GM12878 (cell line): ENCODE measurements around the gene ANO10. TPM values are rescaled to one million over a fixed set of nuclear protein-coding genes. Genes with fewer than 3 reads are reported as not detected.

Experiments
- ATAC-seq: fragments of 200-7000 bp; cut with Tn5 transposase; 3 replicates; pipeline ENCODE4 v1.9.1; 2020; ENCODE audit warnings: mild to moderate bottlenecking, moderate library complexity
- BruUV-seq: library from RNA; stranded (reverse); fragments of 400-500 nt; replicated peaks from 2 replicates; lab custom pipeline; 2021; lab: Mats Ljungman, UMichigan
- CTCF ChIA-PET: fragments of 300-600 bp; sonication (Branson Sonifier 250); formaldehyde crosslinking; extraction: SDS; loops from one replicate; lab custom pipeline; 2021; ENCODE audit warnings: inconsistent platforms; lab: Yijun Ruan, JAX
- POLR2A ChIA-PET: fragments of 350-600 bp; formaldehyde crosslinking; extraction: SDS; loops from one replicate; lab custom pipeline; 2021; ENCODE audit warnings: inconsistent platforms; lab: Charles Lee
- RAD21 ChIA-PET: fragments of 300-600 bp; sonication (Branson Sonifier 250); formaldehyde crosslinking; loops from one replicate; lab custom pipeline; 2023; ENCODE audit warnings: antibody characterized with exemption; ENCODE audit not compliant: unreplicated experiment; lab: Charles Lee
- SMC1A ChIA-PET: fragments of 300-600 bp; sonication (Branson Sonifier 250); formaldehyde crosslinking; loops from one replicate; lab custom pipeline; 2023; ENCODE audit not compliant: unreplicated experiment, uncharacterized antibody; lab: Charles Lee
- DNase-seq: peaks from one replicate; pipeline ENCODE4 v3.0.0-alpha.2; 2011; ENCODE audit warnings: low read depth, low spot score
- FAIRE-seq: peaks from 3 replicates; lab custom pipeline; 2011; peaks lifted over from hg19 to GRCh38; lab: Jason Lieb, UNC
- H2AFZ ChIP-seq: 2 replicates; pipeline ENCODE4 v1.6.0; 2011; ENCODE audit warnings: low read depth, low read length, control low read depth; ENCODE audit not compliant: control insufficient read depth
- H3K27ac ChIP-seq: 2 replicates; pipeline ENCODE4 v1.5.1; 2011; ENCODE audit warnings: control low read depth; ENCODE audit not compliant: control insufficient read depth, insufficient read depth
- H3K27me3 ChIP-seq, 2 experiments: replicated peaks in 1 of 2; 2 replicates each; pipeline versions ENCODE4 v1.6.0 to v1.6.1; 2011; ENCODE audit warnings: low read length in 1 of 2; ENCODE audit not compliant: control insufficient read depth in 2 of 2, insufficient read depth in 2 of 2
- H3K36me3 ChIP-seq, 2 experiments: 2 replicates each; pipeline ENCODE4 v1.5.1; 2011; ENCODE audit warnings: low read length in 1 of 2; ENCODE audit not compliant: control insufficient read depth in 2 of 2, insufficient read depth in 2 of 2
- H3K4me1 ChIP-seq: 2 replicates; pipeline ENCODE4 v1.6.1; 2011; ENCODE audit warnings: mild to moderate bottlenecking, low read length, moderate library complexity, mixed read lengths; ENCODE audit not compliant: control insufficient read depth, insufficient read depth
- H3K4me2 ChIP-seq: 2 replicates; pipeline ENCODE4 v1.6.0; 2011; ENCODE audit warnings: control low read depth; ENCODE audit not compliant: control insufficient read depth, insufficient read depth
- H3K4me3 ChIP-seq: fragments of 200-600 bp; sonication (generic); 2 replicates; pipeline ENCODE4 v1.5.1; 2016
- H3K79me2 ChIP-seq: 2 replicates; pipeline ENCODE4 v1.6.0; 2011; ENCODE audit warnings: low read length; ENCODE audit not compliant: control insufficient read depth, insufficient read depth
- H3K9ac ChIP-seq: 2 replicates; pipeline ENCODE4 v1.8.0; 2011; ENCODE audit warnings: low read length, control low read depth, mixed read lengths; ENCODE audit not compliant: control insufficient read depth, insufficient read depth
- H3K9me3 ChIP-seq: replicated peaks from 3 replicates; pipeline ENCODE4 v1.5.1; 2011; ENCODE audit warnings: mild to moderate bottlenecking, low read length; ENCODE audit not compliant: control insufficient read depth, insufficient read depth
- H4K20me1 ChIP-seq: 2 replicates; pipeline ENCODE4 v1.6.0; 2011; ENCODE audit not compliant: control insufficient read depth, insufficient read depth
- CREB1 ChIP-seq: IDR thresholded peaks from 2 replicates; pipeline ENCODE4 v1.6.1; 2012; ENCODE audit warnings: low read depth, mild to moderate bottlenecking, inconsistent platforms
- GABPA ChIP-seq: IDR thresholded peaks from 2 replicates; pipeline ENCODE4 v1.6.1; 2014; ENCODE audit warnings: antibody characterized with exemption, low read depth, mild to moderate bottlenecking, inconsistent platforms
- HDAC6 ChIP-seq: fragments of 200-600 bp; sonication (generic); IDR thresholded peaks from one replicate; pipeline ENCODE4 v1.8.0; 2017; ENCODE audit warnings: antibody characterized with exemption; ENCODE audit not compliant: unreplicated experiment
- POLR2A ChIP-seq: IDR thresholded peaks from 2 replicates; pipeline ENCODE4 v1.6.1; 2011; ENCODE audit warnings: low read depth, mild to moderate bottlenecking, low read length
- POU2F2 ChIP-seq: IDR thresholded peaks from 3 replicates; pipeline ENCODE4 v1.6.1; 2011; ENCODE audit warnings: low read depth, mild to moderate bottlenecking, low read length, borderline replicate concordance
- RB1 ChIP-seq: fragments of 450-650 bp; formaldehyde crosslinking; IDR thresholded peaks from 2 replicates; pipeline ENCODE4 v1.6.1; 2017; ENCODE audit warnings: mild to moderate bottlenecking, borderline replicate concordance
- RBBP5 ChIP-seq: fragments of 200-600 bp; sonication (generic); conservative IDR thresholded peaks from 2 replicates; pipeline ENCODE4 v1.6.1; 2016
- SIN3A ChIP-seq: IDR thresholded peaks from 2 replicates; pipeline ENCODE4 v1.6.1; 2012; ENCODE audit warnings: low read depth, low read length, improper control_type of control experiment
- SMAD5 ChIP-seq: IDR thresholded peaks from 2 replicates; pipeline ENCODE4 v1.6.1; 2016; ENCODE audit warnings: antibody characterized with exemption, low read depth
- SP1 ChIP-seq: IDR thresholded peaks from one replicate; pipeline ENCODE4 v1.6.1; 2011; ENCODE audit warnings: low read depth, low read length
- SREBF2 ChIP-seq: IDR thresholded peaks from 2 replicates; pipeline ENCODE4 v1.6.1; 2012; ENCODE audit warnings: mild to moderate bottlenecking, low read length
- STAT1 ChIP-seq: fragments of 450-650 bp; conservative IDR thresholded peaks from 2 replicates; pipeline ENCODE4 v1.6.1; 2014; ENCODE audit warnings: antibody characterized with exemption, mild to moderate bottlenecking
- WGBS: methylation state at CpG from one replicate; pipeline ENCODE4 v1.1.6; 2016; ENCODE audit warnings: low lambda C conversion rate; ENCODE audit not compliant: insufficient replicate concordance, insufficient coverage; ENCODE audit errors: missing lambda C conversion rate; 5-methylcytosine and 5-hydroxymethylcytosine counted together
- in situ Hi-C: fragments of 300-500 bp; cut with MboI; formaldehyde crosslinking; loops from 9 replicates; pipeline ENCODE4 v1.14.3; 2018; ENCODE audit warnings: mixed read lengths
- intact Hi-C: fragments of 100-400 bp; cut with micrococcal nuclease; formaldehyde crosslinking; loops from one replicate; pipeline ENCODE4 v1.14.2; 2022; ENCODE audit not compliant: unreplicated experiment
- polyA plus RNA-seq, 11 experiments: library from polyadenylated mRNA; depleted of rRNA in 4 of 11; unstranded in 6 of 11; stranded (reverse) in 5 of 11; fragments of >200 nt; fragmentation: Nextera tagmentation in 4 of 11; fragmentation: Illumina TruSeq in 1 of 11; extraction: Ambion mirVana in 4 of 11; extraction: Trizol in 1 of 11; gene quantifications; 1 replicate in 1 of 11; 2 replicates in 10 of 11; pipeline versions ENCODE4 v1.2.1 to v1.2.3, GENCODE V29; 2011 to 2016; ENCODE audit warnings: inconsistent platforms in 2 of 11, missing spikeins in 2 of 11, low read depth in 1 of 11
- total RNA-seq, 4 experiments: library from RNA; depleted of rRNA in 3 of 4; stranded (reverse); fragments of >200 nt in 3 of 4; fragmentation: Illumina TruSeq in 1 of 4; extraction: Trizol in 1 of 4; gene quantifications; 2 replicates each; pipeline versions ENCODE4 v1.2.1 to v1.2.3, GENCODE V29; 2013 to 2021
- TF ChIP-seq, protein P1 (sequence below): fragments of 450-650 bp; IDR thresholded peaks from 2 replicates; pipeline ENCODE4 v1.6.1; 2017; ENCODE audit warnings: mild to moderate bottlenecking, moderate library complexity
- TF ChIP-seq, protein P2 (sequence below): fragments of 450-650 bp; IDR thresholded peaks from 2 replicates; pipeline ENCODE4 v1.6.1; 2016; ENCODE audit warnings: mild to moderate bottlenecking
- TF ChIP-seq, protein P3 (sequence below): fragments of 450-650 bp; IDR thresholded peaks from 2 replicates; pipeline ENCODE4 v1.6.1; 2017; ENCODE audit warnings: low read depth, mild to moderate bottlenecking, moderate library complexity

ANO10 gene
- total and polyA plus RNA-seq, 10 of the 15 experiments (the other 5 are each of a cell fraction or from before 2014, with no cell fraction given) = 0.29 to 21.9 (median 1.6) TPM

DNA sequence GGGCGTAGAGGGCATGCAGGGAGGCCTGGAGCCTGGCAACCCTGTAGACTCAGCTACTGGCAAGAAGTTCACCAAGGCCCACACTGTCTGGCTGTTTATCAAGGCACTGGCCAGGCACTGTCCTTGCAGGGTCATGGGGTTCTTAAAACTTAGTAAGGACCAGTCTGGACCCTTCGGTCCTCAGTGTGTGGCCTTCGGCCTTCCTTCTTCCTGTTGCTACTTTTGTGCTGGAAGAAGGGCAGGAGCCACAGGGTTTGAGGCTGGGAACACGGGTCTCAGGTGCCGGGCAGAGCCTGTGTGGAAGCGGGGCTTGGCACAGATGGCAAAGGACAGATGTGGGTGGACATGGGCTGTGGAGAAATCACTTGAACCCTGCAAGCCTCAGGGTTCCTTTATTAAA lies 258.9 kb downstream of the ANO10 start:
- H3K27me3 ChIP-seq = no peaks in the 10 kb centered on the region
- intact Hi-C loops (no loop called here), in situ Hi-C loops (no loop called here)
- ATAC-seq (no peak), FAIRE-seq (no peak), DNase-seq (no peak)
- no peak overlapping the region for H3K27ac ChIP-seq
- H3K4me3 ChIP-seq = no peak overlapping the region
- no peaks in the 10 kb centered on the region for H3K4me1 ChIP-seq
- H3K9me3 ChIP-seq = no peaks in the 10 kb centered on the region
- H3K36me3 ChIP-seq = no peaks in the 10 kb centered on the region; a peak in 2 of 4 replicates
- BruUV-seq = no TSS peak
- H4K20me1 ChIP-seq = 0 out of 2 replicates have a peak, but pooled peaks cover 2% of the 10 kb centered on the region
- H3K79me2 ChIP-seq = no peaks in the 10 kb centered on the region
- ChIA-PET CTCF (no interaction called here), RAD21 (no interaction called here), SMC1A (no interaction called here), POLR2A (no interaction called here)
- no peak overlapping the region for H3K4me2 ChIP-seq
- no peak overlapping the region for H3K9ac ChIP-seq
- no peak overlapping the region for H2AFZ ChIP-seq
- TF ChIP-seq RB1 (no peak), SIN3A (no peak), GABPA (no peak), CREB1 (no peak), STAT1 (no peak), POLR2A (no peak), SREBF2 (no peak), SMAD5 (no peak), POU2F2 (no peak), RBBP5 (no peak), SP1 (no peak), HDAC6 (no peak)
- TF ChIP-seq, protein P1, sequence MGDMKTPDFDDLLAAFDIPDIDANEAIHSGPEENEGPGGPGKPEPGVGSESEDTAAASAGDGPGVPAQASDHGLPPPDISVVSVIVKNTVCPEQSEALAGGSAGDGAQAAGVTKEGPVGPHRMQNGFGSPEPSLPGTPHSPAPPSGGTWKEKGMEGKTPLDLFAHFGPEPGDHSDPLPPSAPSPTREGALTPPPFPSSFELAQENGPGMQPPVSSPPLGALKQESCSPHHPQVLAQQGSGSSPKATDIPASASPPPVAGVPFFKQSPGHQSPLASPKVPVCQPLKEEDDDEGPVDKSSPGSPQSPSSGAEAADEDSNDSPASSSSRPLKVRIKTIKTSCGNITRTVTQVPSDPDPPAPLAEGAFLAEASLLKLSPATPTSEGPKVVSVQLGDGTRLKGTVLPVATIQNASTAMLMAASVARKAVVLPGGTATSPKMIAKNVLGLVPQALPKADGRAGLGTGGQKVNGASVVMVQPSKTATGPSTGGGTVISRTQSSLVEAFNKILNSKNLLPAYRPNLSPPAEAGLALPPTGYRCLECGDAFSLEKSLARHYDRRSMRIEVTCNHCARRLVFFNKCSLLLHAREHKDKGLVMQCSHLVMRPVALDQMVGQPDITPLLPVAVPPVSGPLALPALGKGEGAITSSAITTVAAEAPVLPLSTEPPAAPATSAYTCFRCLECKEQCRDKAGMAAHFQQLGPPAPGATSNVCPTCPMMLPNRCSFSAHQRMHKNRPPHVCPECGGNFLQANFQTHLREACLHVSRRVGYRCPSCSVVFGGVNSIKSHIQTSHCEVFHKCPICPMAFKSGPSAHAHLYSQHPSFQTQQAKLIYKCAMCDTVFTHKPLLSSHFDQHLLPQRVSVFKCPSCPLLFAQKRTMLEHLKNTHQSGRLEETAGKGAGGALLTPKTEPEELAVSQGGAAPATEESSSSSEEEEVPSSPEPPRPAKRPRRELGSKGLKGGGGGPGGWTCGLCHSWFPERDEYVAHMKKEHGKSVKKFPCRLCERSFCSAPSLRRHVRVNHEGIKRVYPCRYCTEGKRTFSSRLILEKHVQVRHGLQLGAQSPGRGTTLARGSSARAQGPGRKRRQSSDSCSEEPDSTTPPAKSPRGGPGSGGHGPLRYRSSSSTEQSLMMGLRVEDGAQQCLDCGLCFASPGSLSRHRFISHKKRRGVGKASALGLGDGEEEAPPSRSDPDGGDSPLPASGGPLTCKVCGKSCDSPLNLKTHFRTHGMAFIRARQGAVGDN = no peak
- TF ChIP-seq, protein P2, sequence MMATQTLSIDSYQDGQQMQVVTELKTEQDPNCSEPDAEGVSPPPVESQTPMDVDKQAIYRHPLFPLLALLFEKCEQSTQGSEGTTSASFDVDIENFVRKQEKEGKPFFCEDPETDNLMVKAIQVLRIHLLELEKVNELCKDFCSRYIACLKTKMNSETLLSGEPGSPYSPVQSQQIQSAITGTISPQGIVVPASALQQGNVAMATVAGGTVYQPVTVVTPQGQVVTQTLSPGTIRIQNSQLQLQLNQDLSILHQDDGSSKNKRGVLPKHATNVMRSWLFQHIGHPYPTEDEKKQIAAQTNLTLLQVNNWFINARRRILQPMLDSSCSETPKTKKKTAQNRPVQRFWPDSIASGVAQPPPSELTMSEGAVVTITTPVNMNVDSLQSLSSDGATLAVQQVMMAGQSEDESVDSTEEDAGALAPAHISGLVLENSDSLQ = no peak
- TF ChIP-seq, protein P3, sequence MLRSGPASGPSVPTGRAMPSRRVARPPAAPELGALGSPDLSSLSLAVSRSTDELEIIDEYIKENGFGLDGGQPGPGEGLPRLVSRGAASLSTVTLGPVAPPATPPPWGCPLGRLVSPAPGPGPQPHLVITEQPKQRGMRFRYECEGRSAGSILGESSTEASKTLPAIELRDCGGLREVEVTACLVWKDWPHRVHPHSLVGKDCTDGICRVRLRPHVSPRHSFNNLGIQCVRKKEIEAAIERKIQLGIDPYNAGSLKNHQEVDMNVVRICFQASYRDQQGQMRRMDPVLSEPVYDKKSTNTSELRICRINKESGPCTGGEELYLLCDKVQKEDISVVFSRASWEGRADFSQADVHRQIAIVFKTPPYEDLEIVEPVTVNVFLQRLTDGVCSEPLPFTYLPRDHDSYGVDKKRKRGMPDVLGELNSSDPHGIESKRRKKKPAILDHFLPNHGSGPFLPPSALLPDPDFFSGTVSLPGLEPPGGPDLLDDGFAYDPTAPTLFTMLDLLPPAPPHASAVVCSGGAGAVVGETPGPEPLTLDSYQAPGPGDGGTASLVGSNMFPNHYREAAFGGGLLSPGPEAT = no peak
- 55% methylated on average over 6 of the region's 6 CpGs for WGBS
